A673 (cell line): ENCODE results near the gene TNFAIP8.

Experiments
- CTCF ChIP-seq: fragments of 300-800, 200-600 bp; sonication (generic); conservative IDR thresholded peaks from 2 replicates; pipeline ENCODE4 v1.5.1; 2017; ENCODE audit warnings: low read depth, mild to moderate bottlenecking, antibody characterized with exemption, low read length, moderate library complexity, mixed read lengths
- EZH2 ChIP-seq: fragments of 200-600 bp; sonication (generic); IDR thresholded peaks from 2 replicates; pipeline ENCODE4 v1.6.1; 2017; ENCODE audit warnings: borderline replicate concordance, low read depth, mild to moderate bottlenecking, mixed read lengths, antibody characterized with exemption, low read length; ENCODE audit not compliant: poor library complexity, severe bottlenecking

GRCh38 chr5:119312403-119312802 is 43.4 kb upstream of the TNFAIP8 start:
- no peak for TF ChIP-seq CTCF
- TF ChIP-seq EZH2: no peak
